H1 (cell line): ENCODE results near the gene CLEC16A. TPM values are rescaled to one million over a fixed set of nuclear protein-coding genes. Genes with fewer than 3 reads are reported as not detected.

Source experiments
- RBBP5 ChIP-seq: IDR thresholded peaks from 2 replicates; pipeline ENCODE4 v1.7.1; 2012; ENCODE audit warnings: low read depth, mild to moderate bottlenecking, inconsistent platforms, low read length, moderate library complexity, borderline replicate concordance
- polyA plus RNA-seq, 7 experiments: library from polyadenylated mRNA; depleted of rRNA in 3 of 7; stranded (reverse) in 5 of 7; unstranded in 2 of 7; fragments of >200 nt in 5 of 7; fragments of 200-250 nt in 2 of 7; gene quantifications; 1 replicate in 5 of 7; 2 replicates in 1 of 7; 4 replicates in 1 of 7; pipeline versions ENCODE4 v1.2.1 to v1.2.3, GENCODE V29; 2011 to 2013; ENCODE audit warnings: missing spikeins in 2 of 7, mixed read lengths in 2 of 7
- total RNA-seq: library from RNA; stranded (reverse); fragmentation: NEBNext Ultra II Directional; extraction: Animal tissue kit (Norgen Biotek cat#: 25700); gene quantifications from 2 replicates; pipeline ENCODE4 v1.2.1, GENCODE V29; 2021

The CLEC16A gene
- total and polyA plus RNA-seq, 2 of the 8 experiments (the other 6 are each of a cell fraction or from before 2014, with no cell fraction given): 7.6 to 19.3 TPM

- no peak for TF ChIP-seq RBBP5
Measured at GRCh38 chr16:11004351-11004750, 60.0 kb downstream of the CLEC16A start (continued).
